ENCODE results near the gene ADD3. TPM values are rescaled to one million over a fixed set of nuclear protein-coding genes. Genes with fewer than 3 reads are reported as not detected.

The ADD3 gene
- total and polyA plus RNA-seq, 2 donors (not counting 3 experiments of a cell fraction or from before 2014, with no cell fraction given), result 14.9 to 55.2 TPM

- no peaks in the 10 kb centered on the region for H3K27me3 ChIP-seq (ENCODE audit: control insufficient read depth in 2 of 2, insufficient read depth in 2 of 2, low read length in 2 of 2)
- H3K36me3 ChIP-seq (ENCODE audit: control insufficient read depth in 2 of 2, extremely low read depth in 1 of 2, insufficient read depth in 2 of 2, low read length in 2 of 2), result peaks cover 0 to 2% of the 10 kb centered on the region in 2 experiments
- TF ChIP-seq MYC (IDR thresholded peaks at IDR 0.05; ENCODE audit: low read depth, low read length) (no peak), JUN (IDR thresholded peaks at IDR 0.05; ENCODE audit: borderline replicate concordance, insufficient read depth, insufficient read length, low read depth) (no peak), GATA2 (IDR thresholded peaks at IDR 0.05; ENCODE audit: insufficient read depth, insufficient read length, low read depth, low read length) (no peak), MAX (IDR thresholded peaks at IDR 0.05; ENCODE audit: insufficient read depth, insufficient read length) (no peak), EZH2 (IDR thresholded peaks at IDR 0.05; ENCODE audit: borderline replicate concordance, low read depth, low read length, severe bottlenecking) (no peak), POLR2AphosphoS5 (IDR thresholded peaks at IDR 0.05; ENCODE audit: insufficient read depth, low read depth, low read length) (no peak), POLR2A (IDR thresholded peaks at IDR 0.05; ENCODE audit: low read depth, low read length) (no peak), CTCF (IDR thresholded peaks at IDR 0.05; ENCODE audit: extremely low read depth in 1 of 2, insufficient read depth in 1 of 2, low read depth in 1 of 2, low read length in 2 of 2) (no peak), FOS (IDR thresholded peaks at IDR 0.05; ENCODE audit: borderline replicate concordance, insufficient read depth, low read length) (no peak)
- H3K9ac ChIP-seq (replicated peaks; ENCODE audit: extremely low read depth, insufficient read depth, low read length), result no peak overlapping the region
- H4K20me1 ChIP-seq (replicated peaks; ENCODE audit: control insufficient read depth, extremely low read depth, insufficient read depth, low read length), result no peaks in the 10 kb centered on the region
- no peak overlapping the region for H3K4me3 ChIP-seq (replicated peaks in 1 of 3; ENCODE audit: insufficient read depth in 1 of 3, low read depth in 1 of 3, low read length in 3 of 3)
- H3K27ac ChIP-seq (ENCODE audit: insufficient read depth, low read depth, low read length), result no peak overlapping the region
- ChIA-PET CTCF (interaction anchor here (0.6 to 1.8 kb wide), 2 partner anchors 10 to 90 kb away, joined by 3 to 8 read pairs; no protein-coding TSS in a partner anchor), POLR2A (no interaction called here)
- H2AFZ ChIP-seq (ENCODE audit: low read depth, low read length), result no peak overlapping the region
- no peaks in the 10 kb centered on the region for H3K4me1 ChIP-seq (ENCODE audit: control insufficient read depth, extremely low read depth, insufficient read depth, low read length)
- FAIRE-seq, result no peak
- H3K9me1 ChIP-seq (replicated peaks; ENCODE audit: control insufficient read depth, extremely low read depth, insufficient read depth, low read length), result no peaks in the 10 kb centered on the region
- no TSS peak for BruUV-seq (replicated peaks)
- no peak overlapping the region for H3K4me2 ChIP-seq (ENCODE audit: insufficient read depth, low read length)
- dilution Hi-C loops (cut with MboI; ENCODE audit: extremely low pct_ligation_motif_present, low sequenced_read_pairs) (no loop called here), intact Hi-C loops (cut with micrococcal nuclease) (no loop called here)
- no peaks in the 10 kb centered on the region for H3K79me2 ChIP-seq (ENCODE audit: control insufficient read depth, insufficient read depth, low read length)
- no peak for DNase-seq (ENCODE audit: low read depth, low spot score)
- no peaks in the 10 kb centered on the region for H3K9me3 ChIP-seq (replicated peaks; ENCODE audit: control insufficient read depth, insufficient read depth, low read length)
Observed at GRCh38 chr10:110118891-110119621, 111.3 kb downstream of the ADD3 start.
